Endothelial cell of umbilical vein (primary cell): ENCODE data around the gene NEURL2. TPM values are rescaled to one million over a fixed set of nuclear protein-coding genes. Genes with fewer than 3 reads are reported as not detected.

Source experiments
- BruUV-seq: library from RNA; stranded (reverse); fragments of 400-500 nt; replicated peaks from 2 replicates; lab custom pipeline; 2021; lab: Mats Ljungman, UMichigan
- CTCF ChIA-PET: fragments of 300-600, 350-600 bp; sonication (Branson Sonifier 250); formaldehyde crosslinking; loops from one replicate; lab custom pipeline; 2021; ENCODE audit warnings: antibody characterized with exemption, inconsistent platforms; lab: Charles Lee
- POLR2A ChIA-PET: fragments of 300-600, 350-600 bp; sonication (Branson Sonifier 250); formaldehyde crosslinking; loops from one replicate; lab custom pipeline; 2021; ENCODE audit warnings: antibody characterized with exemption, inconsistent platforms; lab: Charles Lee
- DNase-seq: peaks from one replicate; pipeline ENCODE4 v3.0.0-alpha.2; 2011; ENCODE audit warnings: low read depth, low spot score
- FAIRE-seq: peaks from 2 replicates; lab custom pipeline; 2011; peaks lifted over from hg19 to GRCh38; lab: Jason Lieb, UNC
- H2AFZ ChIP-seq: 2 replicates; pipeline ENCODE4 v1.6.0; 2012; ENCODE audit warnings: low read depth, low read length, control low read depth, inconsistent platforms
- H3K27ac ChIP-seq: 2 replicates; pipeline ENCODE4 v1.5.1; 2011; ENCODE audit warnings: low read depth, mild to moderate bottlenecking, control low read depth, low read length, moderate library complexity; ENCODE audit not compliant: insufficient read depth
- H3K27me3 ChIP-seq, 2 experiments: 2 replicates each; pipeline versions ENCODE4 v1.6.0 to v1.6.1; 2011; ENCODE audit warnings: low read length in 2 of 2, mixed read lengths in 1 of 2; ENCODE audit not compliant: control insufficient read depth in 2 of 2, insufficient read depth in 2 of 2
- H3K36me3 ChIP-seq, 2 experiments: 2 replicates in 1 of 2; 3 replicates in 1 of 2; pipeline ENCODE4 v1.5.1; 2011; ENCODE audit warnings: low read length in 2 of 2, mild to moderate bottlenecking in 1 of 2, moderate library complexity in 1 of 2; ENCODE audit not compliant: control insufficient read depth in 2 of 2, insufficient read depth in 2 of 2; ENCODE audit errors: extremely low read depth in 1 of 2
- H3K4me1 ChIP-seq: 3 replicates; pipeline ENCODE4 v1.5.1; 2011; ENCODE audit warnings: mild to moderate bottlenecking, low read length; ENCODE audit not compliant: control insufficient read depth, insufficient read depth; ENCODE audit errors: extremely low read depth
- H3K4me2 ChIP-seq: 2 replicates; pipeline ENCODE4 v1.6.1; 2011; ENCODE audit warnings: low read length, control low read depth, mixed read lengths; ENCODE audit not compliant: insufficient read depth
- H3K4me3 ChIP-seq, 3 experiments: fragments of 200-600 bp in 1 of 3; sonication (generic), shearing (Covaris generic) in 1 of 3; replicated peaks in 1 of 3; 2 replicates each; pipeline ENCODE4 v1.5.1; 2011 to 2016; ENCODE audit warnings: control low read depth in 3 of 3, low read length in 3 of 3, mild to moderate bottlenecking in 2 of 3, inconsistent platforms in 1 of 3, low read depth in 1 of 3, moderate library complexity in 1 of 3; ENCODE audit not compliant: insufficient read depth in 1 of 3
- H3K79me2 ChIP-seq: 2 replicates; pipeline ENCODE4 v1.6.0; 2012; ENCODE audit warnings: low read length, inconsistent platforms; ENCODE audit not compliant: control insufficient read depth, insufficient read depth
- H3K9ac ChIP-seq: replicated peaks from 2 replicates; pipeline ENCODE3; 2011; ENCODE audit warnings: low read length, control low read depth; ENCODE audit not compliant: insufficient read depth; ENCODE audit errors: extremely low read depth
- H3K9me1 ChIP-seq: replicated peaks from 3 replicates; pipeline ENCODE4 v1.6.0; 2011; ENCODE audit warnings: mild to moderate bottlenecking, low read length; ENCODE audit not compliant: control insufficient read depth, insufficient read depth; ENCODE audit errors: extremely low read depth
- H3K9me3 ChIP-seq: replicated peaks from 2 replicates; pipeline ENCODE4 v1.5.1; 2012; ENCODE audit warnings: low read length, inconsistent platforms; ENCODE audit not compliant: control insufficient read depth, insufficient read depth
- H4K20me1 ChIP-seq: replicated peaks from 2 replicates; pipeline ENCODE3; 2011; ENCODE audit warnings: mild to moderate bottlenecking, low read length; ENCODE audit not compliant: control insufficient read depth, insufficient read depth; ENCODE audit errors: extremely low read depth
- EZH2 ChIP-seq: IDR thresholded peaks from 2 replicates; pipeline ENCODE4 v1.6.1; 2012; ENCODE audit warnings: borderline replicate concordance, low read depth, mild to moderate bottlenecking, moderate library complexity, low read length, inconsistent platforms; ENCODE audit not compliant: severe bottlenecking
- FOS ChIP-seq: IDR thresholded peaks from 2 replicates; pipeline ENCODE4 v1.6.1; 2011; ENCODE audit warnings: mild to moderate bottlenecking, low read length, moderate library complexity, borderline replicate concordance; ENCODE audit not compliant: insufficient read depth
- GATA2 ChIP-seq: IDR thresholded peaks from 2 replicates; pipeline ENCODE4 v1.7.0; 2011; ENCODE audit warnings: low read depth, mild to moderate bottlenecking, moderate library complexity, mixed read lengths, low read length; ENCODE audit not compliant: insufficient read length, insufficient read depth
- JUN ChIP-seq: IDR thresholded peaks from 2 replicates; pipeline ENCODE4 v1.6.1; 2011; ENCODE audit warnings: borderline replicate concordance, low read depth; ENCODE audit not compliant: insufficient read length, insufficient read depth
- MAX ChIP-seq: IDR thresholded peaks from 2 replicates; pipeline ENCODE4 v1.6.1; 2011; ENCODE audit not compliant: insufficient read depth, insufficient read length
- MYC ChIP-seq: IDR thresholded peaks from one replicate; pipeline ENCODE4 v1.6.1; 2011; ENCODE audit warnings: mild to moderate bottlenecking, low read depth, low read length
- POLR2A ChIP-seq: IDR thresholded peaks from 2 replicates; pipeline ENCODE4 v1.6.1; 2012; ENCODE audit warnings: low read depth, mild to moderate bottlenecking, control low read depth, low read length
- POLR2AphosphoS5 ChIP-seq: IDR thresholded peaks from 2 replicates; pipeline ENCODE4 v1.6.1; 2012; ENCODE audit warnings: low read depth, mild to moderate bottlenecking, control low read depth, low read length, moderate library complexity; ENCODE audit not compliant: insufficient read depth
- dilution Hi-C: fragments of 300-500 bp; cut with MboI; formaldehyde crosslinking; loops from one replicate; pipeline ENCODE4 v1.15.0; 2019; ENCODE audit warnings: low sequenced_read_pairs; ENCODE audit not compliant: extremely low pct_ligation_motif_present
- intact Hi-C: fragments of 100-400 bp; cut with micrococcal nuclease; formaldehyde crosslinking; loops from one replicate; pipeline ENCODE4 v1.10.0; 2022
- polyA plus RNA-seq, 4 experiments: library from polyadenylated mRNA; depleted of rRNA in 3 of 4; stranded (reverse) in 3 of 4; unstranded in 1 of 4; fragments of >200 nt; gene quantifications; 2 replicates each; pipeline versions ENCODE4 v1.2.1 to v1.2.3, GENCODE V29; 2011 to 2012; ENCODE audit warnings: missing spikeins in 1 of 4
- total RNA-seq: library from RNA; stranded (reverse); gene quantifications from 2 replicates; pipeline ENCODE4 v1.2.3, GENCODE V29; 2021
- TF ChIP-seq, protein P1 (sequence below), 2 donors: IDR thresholded peaks; 1 replicate in 1 of 2; 2 replicates in 1 of 2; pipeline ENCODE4 v1.5.1; 2011; ENCODE audit warnings: low read length in 2 of 2, mild to moderate bottlenecking in 2 of 2, moderate library complexity in 2 of 2, control low read depth in 1 of 2, inconsistent platforms in 1 of 2, low read depth in 1 of 2; ENCODE audit not compliant: insufficient read depth in 1 of 2; ENCODE audit errors: extremely low read depth in 1 of 2

NEURL2 gene
- total and polyA plus RNA-seq, 2 donors (not counting 3 experiments of a cell fraction or from before 2014, with no cell fraction given) = 2.8 to 5.4 TPM

- H3K4me3 ChIP-seq = no peak overlapping the region
- no peaks in the 10 kb centered on the region for H3K36me3 ChIP-seq
- BruUV-seq = no TSS peak
- ChIA-PET POLR2A (interaction anchor here (2.2 kb wide), 1 partner anchor 14 kb away, joined by 9 read pairs; the partner anchor contains the start of gene ZSWIM1), CTCF (interaction anchor here (2.0 kb wide), 1 partner anchor 24 kb away, joined by 6 read pairs; the partner anchor contains the start of genes CTSA and NEURL2)
- H2AFZ ChIP-seq = no peak overlapping the region
- TF ChIP-seq EZH2 = no peak
- TF ChIP-seq GATA2 = no peak
- no peak for TF ChIP-seq JUN
- TF ChIP-seq POLR2A = no peak
- no peak for TF ChIP-seq FOS
- TF ChIP-seq, protein P1, sequence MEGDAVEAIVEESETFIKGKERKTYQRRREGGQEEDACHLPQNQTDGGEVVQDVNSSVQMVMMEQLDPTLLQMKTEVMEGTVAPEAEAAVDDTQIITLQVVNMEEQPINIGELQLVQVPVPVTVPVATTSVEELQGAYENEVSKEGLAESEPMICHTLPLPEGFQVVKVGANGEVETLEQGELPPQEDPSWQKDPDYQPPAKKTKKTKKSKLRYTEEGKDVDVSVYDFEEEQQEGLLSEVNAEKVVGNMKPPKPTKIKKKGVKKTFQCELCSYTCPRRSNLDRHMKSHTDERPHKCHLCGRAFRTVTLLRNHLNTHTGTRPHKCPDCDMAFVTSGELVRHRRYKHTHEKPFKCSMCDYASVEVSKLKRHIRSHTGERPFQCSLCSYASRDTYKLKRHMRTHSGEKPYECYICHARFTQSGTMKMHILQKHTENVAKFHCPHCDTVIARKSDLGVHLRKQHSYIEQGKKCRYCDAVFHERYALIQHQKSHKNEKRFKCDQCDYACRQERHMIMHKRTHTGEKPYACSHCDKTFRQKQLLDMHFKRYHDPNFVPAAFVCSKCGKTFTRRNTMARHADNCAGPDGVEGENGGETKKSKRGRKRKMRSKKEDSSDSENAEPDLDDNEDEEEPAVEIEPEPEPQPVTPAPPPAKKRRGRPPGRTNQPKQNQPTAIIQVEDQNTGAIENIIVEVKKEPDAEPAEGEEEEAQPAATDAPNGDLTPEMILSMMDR (IDR thresholded peaks at IDR 0.05; ENCODE audit: extremely low read depth in 1 of 2, insufficient read depth in 1 of 2, low read depth in 1 of 2, low read length in 2 of 2) = no peak
- no peak for TF ChIP-seq MAX
- no peak for TF ChIP-seq POLR2AphosphoS5
- TF ChIP-seq MYC = no peak
- H3K27me3 ChIP-seq = no peaks in the 10 kb centered on the region
- intact Hi-C loops (no loop called here), dilution Hi-C loops (no loop called here)
- FAIRE-seq (no peak), DNase-seq (no peak)
- no peaks in the 10 kb centered on the region for H4K20me1 ChIP-seq
- no peaks in the 10 kb centered on the region for H3K79me2 ChIP-seq
- H3K9me1 ChIP-seq = no peaks in the 10 kb centered on the region
- H3K9me3 ChIP-seq = no peaks in the 10 kb centered on the region
- H3K4me2 ChIP-seq = no peak overlapping the region
- H3K4me1 ChIP-seq = no peaks in the 10 kb centered on the region
- H3K27ac ChIP-seq = no peak overlapping the region
- H3K9ac ChIP-seq = no peak overlapping the region
Measured at GRCh38 chr20:45866454-45866853, 24.6 kb downstream of the NEURL2 start.
